Neural progenitor cell (in vitro differentiated cells): ENCODE data around the gene AGPAT4.

ENCODE experiments used
- CTCF ChIP-seq: fragments of 200-600 bp; sonication (generic); IDR thresholded peaks from 2 replicates; pipeline ENCODE4 v1.5.1; 2017; ENCODE audit warnings: antibody characterized with exemption, mild to moderate bottlenecking
- EZH2 ChIP-seq: fragments of 200-600 bp; sonication (generic); IDR thresholded peaks from 2 replicates; pipeline ENCODE4 v1.6.1; 2017; ENCODE audit warnings: antibody characterized with exemption, mild to moderate bottlenecking, moderate library complexity
- EZH2phosphoT487 ChIP-seq: fragments of 200-600 bp; sonication (generic); IDR thresholded peaks from 2 replicates; pipeline ENCODE4 v1.6.1; 2017; ENCODE audit warnings: antibody characterized with exemption

GRCh38 chr6:161101517-161101916, 172.3 kb downstream of the AGPAT4 start:
- TF ChIP-seq CTCF (peak; percentile 68), EZH2 (no peak), EZH2phosphoT487 (no peak)
